Osteocyte (in vitro differentiated cells): ENCODE data around the gene CYP1A2. TPM values are rescaled to one million over a fixed set of nuclear protein-coding genes. Genes with fewer than 3 reads are reported as not detected.
"Not testable (repeated sequence)": the region's sequence is repeated elsewhere in the genome, so short reads cannot be mapped to it uniquely, and the experiment has no call there.

Experiments used
- DNase-seq: peaks from one replicate; pipeline ENCODE4 v3.0.0; 2021; ENCODE audit warnings: mixed read lengths; ENCODE audit not compliant: unreplicated experiment; ENCODE audit errors: extremely low spot score
- H3K27ac Mint-ChIP-seq: one replicate; pipeline ENCODE4 v1.8.0; 2021; ENCODE audit warnings: mild to moderate bottlenecking, mixed read lengths; ENCODE audit not compliant: unreplicated experiment
- H3K27me3 Mint-ChIP-seq: one replicate; pipeline ENCODE4 v1.8.0; 2021; ENCODE audit warnings: mixed read lengths; ENCODE audit not compliant: unreplicated experiment
- H3K36me3 Mint-ChIP-seq: one replicate; pipeline ENCODE4 v1.8.0; 2021; ENCODE audit warnings: mixed read lengths; ENCODE audit not compliant: unreplicated experiment
- H3K4me1 Mint-ChIP-seq: one replicate; pipeline ENCODE4 v1.8.0; 2021; ENCODE audit warnings: mixed read lengths; ENCODE audit not compliant: unreplicated experiment
- H3K4me3 Mint-ChIP-seq: one replicate; pipeline ENCODE4 v1.8.0; 2021; ENCODE audit warnings: mild to moderate bottlenecking, moderate library complexity, mixed read lengths; ENCODE audit not compliant: unreplicated experiment
- H3K9me3 Mint-ChIP-seq: one replicate; pipeline ENCODE4 v1.8.0; 2021; ENCODE audit warnings: mixed read lengths; ENCODE audit not compliant: unreplicated experiment
- CTCF ChIP-seq: fragments of 200-600 bp; sonication (generic); IDR thresholded peaks from 2 replicates; pipeline ENCODE4 v1.5.0; 2021; ENCODE audit warnings: antibody characterized with exemption, mild to moderate bottlenecking, moderate library complexity
- total RNA-seq: library from RNA; stranded (reverse); gene quantifications from 2 replicates; pipeline ENCODE4 v1.2.1, GENCODE V29; 2021

The CYP1A2 gene
- total RNA-seq, 1 donor from 2014 or later, result not detected

- DNase-seq, result no peak
- no peak for TF ChIP-seq CTCF
- H3K36me3 Mint-ChIP-seq, result no peaks in the 10 kb centered on the region
- H3K9me3 Mint-ChIP-seq, result no peaks in the 10 kb centered on the region
- no peak overlapping the region for H3K27ac Mint-ChIP-seq
- no peak overlapping the region for H3K4me3 Mint-ChIP-seq
- peaks cover 42% of the 10 kb centered on the region for H3K27me3 Mint-ChIP-seq
- H3K4me1 Mint-ChIP-seq, result no peaks in the 10 kb centered on the region
Measured at GRCh38 chr15:74735305-74735704, 13.3 kb upstream of the CYP1A2 start.

- H3K27me3 Mint-ChIP-seq, result peaks cover 47% of the 10 kb centered on the region
- H3K9me3 Mint-ChIP-seq, H3K4me3 Mint-ChIP-seq, H3K36me3 Mint-ChIP-seq, H3K4me1 Mint-ChIP-seq, H3K27ac Mint-ChIP-seq, DNase-seq: not testable (repeated sequence)
Measured at GRCh38 chr15:74738239-74738638, 10.4 kb upstream of the CYP1A2 start.

GRCh38 chr15:74742422-74742821 lies 6.2 kb upstream of the CYP1A2 start:
- Mint-ChIP-seq H3K9me3 (peaks cover 4% of the 10 kb centered on the region), H3K27me3 (peaks cover 13% of the 10 kb centered on the region), H3K36me3 (no peaks in the 10 kb centered on the region), H3K4me3 (no peak overlapping the region), H3K27ac (no peak overlapping the region), H3K4me1 (no peaks in the 10 kb centered on the region)
- DNase-seq, result no peak
- no peak for TF ChIP-seq CTCF

GRCh38 chr15:74746389-74746788 lies 2.3 kb upstream of the CYP1A2 start:
- Mint-ChIP-seq H3K36me3 (no peaks in the 10 kb centered on the region), H3K27me3 (peaks cover 5% of the 10 kb centered on the region), H3K27ac (no peak overlapping the region), H3K9me3 (peaks cover 4% of the 10 kb centered on the region), H3K4me1 (no peaks in the 10 kb centered on the region), H3K4me3 (no peak overlapping the region)
- no peak for DNase-seq
- no peak for TF ChIP-seq CTCF

- H3K4me1 Mint-ChIP-seq, result peaks cover 6% of the 10 kb centered on the region
- no peak overlapping the region for H3K4me3 Mint-ChIP-seq
- TF ChIP-seq CTCF, result no peak
- no peaks in the 10 kb centered on the region for H3K27me3 Mint-ChIP-seq
- DNase-seq, result no peak
- H3K36me3 Mint-ChIP-seq, result no peaks in the 10 kb centered on the region
- no peak overlapping the region for H3K27ac Mint-ChIP-seq
- H3K9me3 Mint-ChIP-seq, result no peaks in the 10 kb centered on the region
Measured at GRCh38 chr15:74749832-74750231, 1.2 kb downstream of the CYP1A2 start.

GRCh38 chr15:74750751-74751150 lies 2.1 kb downstream of the CYP1A2 start:
- Mint-ChIP-seq H3K4me3 (no peak overlapping the region), H3K27me3 (no peaks in the 10 kb centered on the region), H3K36me3 (no peaks in the 10 kb centered on the region), H3K27ac (no peak overlapping the region), H3K4me1 (peaks cover 6% of the 10 kb centered on the region), H3K9me3 (no peaks in the 10 kb centered on the region)
- no peak for DNase-seq
- no peak for TF ChIP-seq CTCF
